NCI-H1436 treated with DMSO at 0.1 percent for 48 hours (cell line): ENCODE measurements around the gene RNF181.
"Not testable (repeated sequence)": the region's sequence is repeated elsewhere in the genome, so short reads cannot be mapped to it uniquely, and the experiment has no call there.

Source experiments
- DNase-seq: peaks from one replicate; lab custom pipeline; 2025; lab: John Stamatoyannopoulos, UW

Gene RNF181

DNA sequence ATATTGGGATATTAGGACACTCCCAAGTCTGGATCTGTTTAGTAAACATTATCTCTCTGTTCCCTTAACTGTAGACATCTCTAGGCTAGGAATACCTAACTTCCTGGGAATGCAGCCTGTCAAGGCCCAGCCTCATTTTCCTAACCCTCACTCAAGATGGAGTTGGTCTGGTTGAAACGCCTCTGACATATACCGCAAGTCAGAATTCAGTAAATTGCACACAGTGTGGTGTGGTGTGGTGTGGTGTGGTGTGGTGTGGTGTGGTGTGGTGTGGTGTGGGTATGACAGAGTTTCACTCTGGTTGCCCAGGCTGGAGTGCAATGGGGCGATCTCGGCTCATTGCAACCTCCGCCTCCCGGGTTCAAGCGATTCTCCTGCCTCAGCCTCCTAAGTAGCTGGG lies 19.2 kb downstream of the RNF181 start:
- not testable (repeated sequence) for DNase-seq

DNA sequence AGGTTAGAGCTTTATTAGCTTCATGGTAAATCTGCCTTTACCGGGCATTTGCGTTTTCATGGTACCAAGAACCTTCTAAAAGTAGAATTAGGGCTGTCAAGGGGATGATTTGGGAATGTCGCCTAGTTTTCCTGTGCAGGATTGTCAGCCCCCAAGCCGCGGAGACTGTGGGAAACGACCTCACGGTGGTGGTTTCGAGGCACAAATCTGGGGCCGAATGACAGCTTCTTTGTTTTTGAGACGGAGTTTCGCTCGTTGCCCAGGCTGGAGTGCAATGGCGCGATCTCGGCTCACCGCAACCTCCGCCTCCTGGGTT lies 19.8 kb downstream of the RNF181 start:
- no peak for DNase-seq

DNA sequence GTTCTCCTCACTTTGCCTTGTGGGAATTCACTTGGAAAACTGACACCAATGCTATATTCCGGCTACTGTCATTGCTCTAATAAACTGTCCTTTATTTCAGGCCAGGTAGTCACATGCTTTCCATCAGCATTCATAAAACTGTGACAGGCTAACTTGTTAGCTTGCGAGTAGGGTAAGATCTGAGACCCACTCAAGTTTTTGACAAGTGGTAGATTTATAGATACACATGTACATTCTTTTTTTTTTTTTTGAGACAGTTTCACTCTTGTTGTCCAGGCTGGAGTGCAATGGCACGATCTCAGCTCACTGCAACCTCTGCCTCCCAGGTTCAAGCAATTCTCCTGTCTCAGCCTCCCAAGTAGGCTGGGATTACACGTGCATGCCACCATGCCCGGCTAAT lies 22.2 kb downstream of the RNF181 start:
- DNase-seq = not testable (repeated sequence)

DNA sequence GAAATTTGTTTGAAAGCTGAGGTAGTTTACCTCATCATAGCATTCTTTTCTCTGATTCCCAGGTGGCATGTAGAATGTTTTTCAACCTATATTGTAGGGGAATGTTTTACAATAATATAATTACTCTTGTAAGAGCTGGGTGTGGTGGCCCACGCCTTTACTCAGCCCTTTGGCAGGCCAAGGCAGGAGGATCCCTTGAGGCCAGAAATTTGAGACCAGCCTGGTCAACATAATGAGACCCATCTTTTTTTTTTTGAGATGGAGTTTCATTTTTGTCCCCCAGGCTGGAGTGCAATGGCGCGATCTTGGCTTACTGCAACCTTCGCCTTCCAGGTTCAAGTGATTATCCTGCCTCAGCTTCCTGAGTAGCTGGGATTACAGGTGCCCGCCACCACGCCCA lies 24.1 kb downstream of the RNF181 start:
- no peak for DNase-seq

DNA sequence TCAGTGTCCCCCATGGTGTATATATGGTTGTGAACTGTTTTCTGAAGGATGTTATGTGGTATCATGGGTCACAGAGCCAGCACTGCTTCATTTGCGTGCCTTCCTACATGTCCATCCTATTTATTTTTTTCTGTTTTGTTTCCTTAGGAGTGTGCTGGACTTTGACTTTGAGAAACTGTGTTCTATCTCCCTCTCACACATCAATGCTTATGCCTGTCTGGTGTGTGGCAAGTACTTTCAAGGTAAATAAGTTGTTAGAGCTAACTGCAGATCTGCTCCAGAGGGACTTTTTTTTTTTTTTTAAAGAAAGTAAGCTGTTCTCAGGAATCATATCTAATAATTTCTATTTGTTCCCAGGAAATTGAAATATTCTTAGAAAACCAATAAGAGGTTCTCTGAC lies 25.8 kb downstream of the RNF181 start:
- no peak for DNase-seq

DNA sequence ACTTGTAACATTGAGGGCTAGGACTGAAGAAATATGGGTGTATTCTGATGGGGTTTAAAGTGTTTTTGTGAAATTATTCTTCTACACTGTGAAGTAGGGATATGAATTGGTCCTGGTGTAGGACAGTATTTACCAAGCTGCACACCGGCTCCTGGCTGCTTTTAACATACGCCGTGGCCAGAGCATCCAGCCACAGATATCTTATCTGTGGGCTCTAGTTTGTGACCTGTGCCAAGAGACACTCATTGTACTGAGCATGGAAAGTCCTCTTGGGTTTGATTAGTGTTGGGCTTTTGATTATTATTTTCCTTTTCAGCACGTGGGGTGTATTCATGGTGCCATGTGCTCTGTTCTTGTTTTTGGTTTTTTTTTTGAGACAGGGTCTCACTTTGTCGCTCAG lies 28.4 kb downstream of the RNF181 start:
- no peak for DNase-seq

DNA sequence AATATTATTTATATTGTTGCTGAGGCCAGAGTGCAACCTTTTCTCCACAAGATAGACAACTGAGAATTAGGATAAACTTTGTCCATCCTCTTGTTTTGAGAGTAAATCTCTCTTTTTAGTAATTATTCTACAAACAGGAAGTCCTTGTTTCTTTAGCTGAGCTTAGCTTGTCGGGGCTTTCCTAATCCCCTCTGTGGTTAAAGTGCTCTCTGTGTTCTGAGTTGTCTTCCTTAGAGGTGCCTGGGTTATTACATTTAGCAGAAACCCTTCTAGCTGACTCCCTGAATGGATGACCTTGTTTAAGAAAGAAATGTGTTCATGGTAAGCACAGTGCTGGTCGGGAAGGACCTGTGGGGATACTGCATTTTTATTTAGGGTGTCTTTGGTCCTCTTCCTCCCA lies 33.1 kb downstream of the RNF181 start:
- DNase-seq = no peak

DNA sequence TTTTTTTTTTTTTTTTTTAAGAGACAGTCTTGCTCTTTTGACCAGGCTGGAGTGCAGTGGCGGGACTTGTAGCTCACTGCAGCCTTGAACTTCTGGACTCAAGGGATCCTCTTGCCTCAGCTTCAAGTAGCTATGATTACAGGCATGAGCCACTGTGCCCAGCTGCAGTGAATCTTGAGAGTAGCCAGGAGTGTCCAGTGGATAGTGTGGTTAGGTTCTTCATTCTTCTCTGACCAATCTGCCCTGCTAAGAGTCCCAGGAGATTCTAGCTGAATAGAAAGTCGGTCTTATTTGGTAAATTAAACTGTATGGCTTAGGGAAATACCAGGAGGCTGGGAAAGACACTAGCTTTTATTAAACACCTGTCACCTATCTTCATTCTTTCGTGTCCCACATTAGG lies 35.8 kb downstream of the RNF181 start:
- DNase-seq = no peak

DNA sequence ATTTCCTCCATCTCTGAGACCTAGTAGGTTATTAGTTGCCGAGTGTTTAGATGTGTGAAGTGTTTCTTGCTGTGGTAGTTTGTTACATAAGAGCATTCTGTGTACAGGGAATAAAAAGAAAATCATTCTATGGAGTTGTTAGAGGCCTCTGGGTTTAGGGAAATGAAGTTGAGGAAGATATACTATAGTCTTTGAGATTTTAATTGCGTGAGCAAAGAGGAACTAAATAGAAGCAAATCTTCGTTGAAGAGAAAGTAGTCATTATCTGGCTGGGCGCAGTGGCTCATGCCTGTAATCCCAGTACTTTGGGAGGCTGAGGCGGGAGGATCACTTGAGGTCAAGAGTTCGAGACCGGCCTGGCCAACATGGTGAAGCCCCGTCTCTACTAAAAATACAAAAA lies 39.5 kb downstream of the RNF181 start:
- no peak for DNase-seq

DNA sequence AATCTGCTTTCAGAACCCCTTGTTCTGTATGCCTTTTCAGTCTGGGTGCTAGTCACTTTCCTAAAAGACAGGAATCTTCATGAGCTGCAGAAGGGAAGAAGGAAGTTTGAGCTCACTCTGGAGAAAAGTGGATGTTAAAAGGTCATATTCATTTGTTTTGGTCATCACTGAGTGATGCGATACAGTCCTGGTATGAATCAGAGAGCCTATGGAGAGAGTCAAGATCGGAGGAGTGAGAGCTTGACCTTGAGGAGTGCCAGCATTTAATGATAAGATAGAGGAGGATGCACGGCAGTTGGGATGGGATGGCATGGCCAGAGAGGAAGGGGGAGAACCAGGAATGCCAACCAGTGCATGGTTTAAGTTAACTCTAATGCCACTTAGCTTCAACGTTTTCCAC lies 40.1 kb downstream of the RNF181 start:
- no peak for DNase-seq

DNA sequence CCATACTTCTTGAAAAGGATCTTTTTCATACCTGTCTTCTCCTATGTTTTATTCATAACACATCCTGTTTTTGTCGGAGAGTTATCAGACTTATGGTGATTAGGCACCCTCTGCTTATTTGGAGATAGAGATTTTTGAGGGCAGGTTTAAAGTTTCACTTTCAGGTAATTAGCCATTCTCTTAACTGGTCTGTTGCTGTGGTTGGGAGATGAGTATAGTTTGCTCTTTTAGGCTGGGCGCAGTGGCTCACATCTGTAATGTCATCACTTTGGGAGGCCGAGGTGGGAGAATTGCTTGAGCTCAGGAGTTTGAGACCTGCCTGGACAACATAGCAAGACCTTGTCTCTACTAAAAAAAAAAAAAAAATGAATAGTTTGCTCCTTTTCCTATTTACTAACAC lies 47.2 kb downstream of the RNF181 start:
- no peak for DNase-seq

DNA sequence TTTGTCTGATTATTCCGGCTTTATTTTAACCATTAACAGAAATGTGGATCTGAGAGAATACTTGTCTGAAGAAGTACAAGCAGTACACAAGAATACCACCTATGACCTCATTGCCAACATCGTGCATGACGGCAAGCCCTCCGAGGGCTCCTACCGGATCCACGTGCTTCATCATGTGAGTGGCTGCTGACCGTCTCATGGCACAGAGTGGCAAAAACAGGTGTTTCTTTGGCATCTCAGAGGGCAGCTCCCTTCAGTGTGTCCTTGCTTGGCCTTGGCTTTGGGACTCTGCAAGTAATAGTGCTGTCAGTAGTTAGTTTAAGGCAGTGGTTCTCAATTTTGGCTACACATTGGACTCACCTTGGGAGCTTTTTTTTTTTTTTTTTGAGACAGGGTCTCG lies 49.4 kb downstream of the RNF181 start:
- DNase-seq = no peak

DNA sequence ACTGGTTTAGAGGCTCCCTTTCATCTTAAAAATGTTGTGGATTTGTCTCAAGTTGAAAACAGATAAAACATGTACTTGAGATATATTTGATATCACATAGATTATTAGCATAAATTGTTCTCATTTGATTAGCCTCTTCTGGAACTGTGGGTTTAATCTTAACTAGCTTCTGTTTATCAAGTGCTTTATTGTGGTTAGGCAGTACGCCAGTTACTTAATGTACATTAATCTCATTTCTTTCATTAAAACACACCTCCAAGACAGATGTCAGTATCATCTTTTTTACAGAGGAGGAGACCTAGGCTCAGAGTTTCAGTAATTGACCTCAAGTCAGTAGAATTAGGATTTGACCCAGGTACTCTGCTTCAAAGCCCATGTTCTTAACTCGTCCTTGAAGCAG lies 50.6 kb downstream of the RNF181 start:
- DNase-seq = no peak
